WTC11 (cell line): ENCODE results near the gene TBC1D22A. TPM values are rescaled to one million over a fixed set of nuclear protein-coding genes. Genes with fewer than 3 reads are reported as not detected.

Experiments
- ATAC-seq: fragments of 200-7000 bp; cut with Tn5 transposase; 2 replicates; pipeline ENCODE4 v1.10.0; 2021; ENCODE audit warnings: mild to moderate bottlenecking, moderate library complexity
- CTCF ChIA-PET: fragments of 300-600 bp; sonication (Branson Sonifier 250); formaldehyde crosslinking; loops from one replicate; lab custom pipeline; 2021; ENCODE audit warnings: antibody characterized with exemption; lab: Charles Lee
- POLR2A ChIA-PET: fragments of 350-600 bp; sonication (Branson Sonifier 250); formaldehyde crosslinking; loops from one replicate; lab custom pipeline; 2021; ENCODE audit warnings: antibody characterized with exemption; lab: Charles Lee
- DNase-seq: peaks from one replicate; pipeline ENCODE4 v3.0.0; 2021; ENCODE audit warnings: low spot score
- H3K27ac Mint-ChIP-seq: 2 replicates; pipeline ENCODE4 v1.8.0; 2021; ENCODE audit warnings: mixed read lengths
- H3K27me3 Mint-ChIP-seq: 2 replicates; pipeline ENCODE4 v1.8.0; 2021; ENCODE audit warnings: low read depth, mild to moderate bottlenecking, moderate library complexity, mixed read lengths
- H3K36me3 Mint-ChIP-seq: 2 replicates; pipeline ENCODE4 v1.8.0; 2021; ENCODE audit warnings: mixed read lengths
- H3K4me1 Mint-ChIP-seq: 2 replicates; pipeline ENCODE4 v1.8.0; 2022; ENCODE audit warnings: mixed read lengths
- H3K4me3 Mint-ChIP-seq: 2 replicates; pipeline ENCODE4 v1.8.0; 2021; ENCODE audit warnings: mild to moderate bottlenecking, moderate library complexity, mixed read lengths
- H3K9me3 Mint-ChIP-seq: 2 replicates; pipeline ENCODE4 v1.8.0; 2021; ENCODE audit warnings: mixed read lengths
- AR ChIP-seq: fragments of 250-450 bp; sonication (Bioruptor Pico); IDR thresholded peaks from 2 replicates; pipeline ENCODE4 v1.9.0; 2021; ENCODE audit warnings: mild to moderate bottlenecking
- ARID4B ChIP-seq: sonication (generic); formaldehyde crosslinking; IDR thresholded peaks from 2 replicates; pipeline ENCODE4 v1.8.0; 2023; ENCODE audit warnings: missing genetic modification reagents, mild to moderate bottlenecking, borderline replicate concordance
- ATF2 ChIP-seq: sonication (generic); formaldehyde crosslinking; IDR thresholded peaks from 2 replicates; pipeline ENCODE4 v1.8.1; 2022; ENCODE audit warnings: low read depth, missing genetic modification reagents, borderline replicate concordance
- CDX4 ChIP-seq: fragments of 250-450 bp; sonication (Bioruptor Pico); IDR thresholded peaks from 2 replicates; pipeline ENCODE4 v1.9.0; 2021; ENCODE audit warnings: moderate library complexity, mild to moderate bottlenecking, inconsistent platforms, borderline replicate concordance
- ETV6 ChIP-seq: sonication (generic); formaldehyde crosslinking; IDR thresholded peaks from 2 replicates; pipeline ENCODE4 v1.8.1; 2022; ENCODE audit warnings: mild to moderate bottlenecking, missing genetic modification reagents
- FOXP1 ChIP-seq: sonication (generic); formaldehyde crosslinking; IDR thresholded peaks from 2 replicates; pipeline ENCODE4 v1.8.0; 2022; ENCODE audit warnings: missing genetic modification reagents, mild to moderate bottlenecking, moderate library complexity, borderline replicate concordance
- HMGA2 ChIP-seq: fragments of 250-450 bp; sonication (Bioruptor Pico); IDR thresholded peaks from 2 replicates; pipeline ENCODE4 v1.4.0; 2021; ENCODE audit warnings: mild to moderate bottlenecking, moderate library complexity
- JUN ChIP-seq: sonication (generic); formaldehyde crosslinking; IDR thresholded peaks from 2 replicates; pipeline ENCODE4 v1.8.0; 2023; ENCODE audit warnings: mild to moderate bottlenecking, missing genetic modification reagents
- KAT7 ChIP-seq: sonication (generic); formaldehyde crosslinking; IDR thresholded peaks from 2 replicates; pipeline ENCODE4 v1.8.1; 2023; ENCODE audit warnings: missing genetic modification reagents, mild to moderate bottlenecking, borderline replicate concordance
- MYBL2 ChIP-seq: sonication (generic); formaldehyde crosslinking; IDR thresholded peaks from 2 replicates; pipeline ENCODE4 v1.8.1; 2023; ENCODE audit warnings: mild to moderate bottlenecking, moderate library complexity, missing genetic modification reagents
- NR1H2 ChIP-seq: sonication (generic); formaldehyde crosslinking; IDR thresholded peaks from 2 replicates; pipeline ENCODE4 v1.9.0; 2021; ENCODE audit warnings: mild to moderate bottlenecking, moderate library complexity, missing genetic modification reagents
- PRRX2 ChIP-seq: fragments of 250-450 bp; sonication (Bioruptor Pico); IDR thresholded peaks from 2 replicates; pipeline ENCODE4 v1.8.0; 2021; ENCODE audit warnings: mild to moderate bottlenecking
- SMAD3 ChIP-seq: sonication (generic); formaldehyde crosslinking; IDR thresholded peaks from 2 replicates; pipeline ENCODE4 v1.8.0; 2022; ENCODE audit warnings: missing genetic modification reagents, mild to moderate bottlenecking, borderline replicate concordance
- TCF7 ChIP-seq: sonication (generic); formaldehyde crosslinking; IDR thresholded peaks from 2 replicates; pipeline ENCODE4 v1.8.0; 2022; ENCODE audit warnings: mild to moderate bottlenecking, low read depth, missing genetic modification reagents, moderate library complexity
- ZNF416 ChIP-seq: fragments of 250-450 bp; sonication (Bioruptor Pico); IDR thresholded peaks from 2 replicates; pipeline ENCODE4 v1.9.0; 2021; ENCODE audit warnings: mild to moderate bottlenecking, inconsistent platforms
- ZNF425 ChIP-seq: fragments of 250-450 bp; sonication (Bioruptor Pico); conservative IDR thresholded peaks from 2 replicates; pipeline ENCODE4 v1.9.0; 2021; ENCODE audit warnings: mild to moderate bottlenecking
- total RNA-seq: library from RNA; stranded (reverse); gene quantifications from 3 replicates; pipeline ENCODE4 v1.2.3, GENCODE V29; 2021
- TF ChIP-seq, protein P1 (sequence below): sonication (generic); formaldehyde crosslinking; IDR thresholded peaks from 2 replicates; pipeline ENCODE4 v1.8.1; 2023; ENCODE audit warnings: mild to moderate bottlenecking, moderate library complexity, missing genetic modification reagents
- TF ChIP-seq, protein P2 (sequence below): fragments of 250-450 bp; sonication (Bioruptor Pico); IDR thresholded peaks from 2 replicates; pipeline ENCODE4 v1.9.0; 2021; ENCODE audit warnings: mild to moderate bottlenecking, borderline replicate concordance

The TBC1D22A gene
- total RNA-seq, 1 experiment from 2014 or later: 18.1 TPM

- no peak for TF ChIP-seq ATF2 (CRISPR knock-in tag)
- no peak for TF ChIP-seq PRRX2
- no peak for TF ChIP-seq MYBL2 (CRISPR knock-in tag)
- TF ChIP-seq JUN: no peak
These were observed 213.7 kb downstream of the TBC1D22A start (continued) for GRCh38 chr22:46976143-46976542.

- Mint-ChIP-seq H3K36me3 (no peaks in the 10 kb centered on the region), H3K27ac (peak overlapping the region; percentile 36; the same call in 1 of the 2 replicates), H3K4me3 (no peak overlapping the region), H3K9me3 (no peaks in the 10 kb centered on the region), H3K4me1 (peaks cover 4% of the 10 kb centered on the region), H3K27me3 (no peaks in the 10 kb centered on the region)
- DNase-seq (no peak), ATAC-seq (no peak)
- ChIA-PET CTCF (interaction anchor here (1.2 kb wide), 1 partner anchor 36 kb away, joined by 3 read pairs; no protein-coding TSS in a partner anchor), POLR2A (no interaction called here)
- TF ChIP-seq NR1H2 (CRISPR knock-in tag): no peak
- TF ChIP-seq AR (CRISPR knock-in tag): no peak
- TF ChIP-seq ARID4B: no peak
- TF ChIP-seq, protein P1, sequence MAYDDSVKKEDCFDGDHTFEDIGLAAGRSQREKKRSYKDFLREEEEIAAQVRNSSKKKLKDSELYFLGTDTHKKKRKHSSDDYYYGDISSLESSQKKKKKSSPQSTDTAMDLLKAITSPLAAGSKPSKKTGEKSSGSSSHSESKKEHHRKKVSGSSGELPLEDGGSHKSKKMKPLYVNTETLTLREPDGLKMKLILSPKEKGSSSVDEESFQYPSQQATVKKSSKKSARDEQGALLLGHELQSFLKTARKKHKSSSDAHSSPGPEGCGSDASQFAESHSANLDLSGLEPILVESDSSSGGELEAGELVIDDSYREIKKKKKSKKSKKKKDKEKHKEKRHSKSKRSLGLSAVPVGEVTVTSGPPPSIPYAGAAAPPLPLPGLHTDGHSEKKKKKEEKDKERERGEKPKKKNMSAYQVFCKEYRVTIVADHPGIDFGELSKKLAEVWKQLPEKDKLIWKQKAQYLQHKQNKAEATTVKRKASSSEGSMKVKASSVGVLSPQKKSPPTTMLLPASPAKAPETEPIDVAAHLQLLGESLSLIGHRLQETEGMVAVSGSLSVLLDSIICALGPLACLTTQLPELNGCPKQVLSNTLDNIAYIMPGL: no peak
- no peak for TF ChIP-seq CDX4 (CRISPR knock-in tag)
- TF ChIP-seq KAT7 (CRISPR knock-in tag): no peak
- no peak for TF ChIP-seq SMAD3 (CRISPR knock-in tag)
- TF ChIP-seq HMGA2: no peak
- no peak for TF ChIP-seq ZNF425
- TF ChIP-seq MYBL2 (CRISPR knock-in tag): no peak
- no peak for TF ChIP-seq FOXP1
- TF ChIP-seq ZNF416: no peak
- TF ChIP-seq TCF7: no peak
- no peak for TF ChIP-seq ETV6 (CRISPR knock-in tag)
- TF ChIP-seq, protein P2, sequence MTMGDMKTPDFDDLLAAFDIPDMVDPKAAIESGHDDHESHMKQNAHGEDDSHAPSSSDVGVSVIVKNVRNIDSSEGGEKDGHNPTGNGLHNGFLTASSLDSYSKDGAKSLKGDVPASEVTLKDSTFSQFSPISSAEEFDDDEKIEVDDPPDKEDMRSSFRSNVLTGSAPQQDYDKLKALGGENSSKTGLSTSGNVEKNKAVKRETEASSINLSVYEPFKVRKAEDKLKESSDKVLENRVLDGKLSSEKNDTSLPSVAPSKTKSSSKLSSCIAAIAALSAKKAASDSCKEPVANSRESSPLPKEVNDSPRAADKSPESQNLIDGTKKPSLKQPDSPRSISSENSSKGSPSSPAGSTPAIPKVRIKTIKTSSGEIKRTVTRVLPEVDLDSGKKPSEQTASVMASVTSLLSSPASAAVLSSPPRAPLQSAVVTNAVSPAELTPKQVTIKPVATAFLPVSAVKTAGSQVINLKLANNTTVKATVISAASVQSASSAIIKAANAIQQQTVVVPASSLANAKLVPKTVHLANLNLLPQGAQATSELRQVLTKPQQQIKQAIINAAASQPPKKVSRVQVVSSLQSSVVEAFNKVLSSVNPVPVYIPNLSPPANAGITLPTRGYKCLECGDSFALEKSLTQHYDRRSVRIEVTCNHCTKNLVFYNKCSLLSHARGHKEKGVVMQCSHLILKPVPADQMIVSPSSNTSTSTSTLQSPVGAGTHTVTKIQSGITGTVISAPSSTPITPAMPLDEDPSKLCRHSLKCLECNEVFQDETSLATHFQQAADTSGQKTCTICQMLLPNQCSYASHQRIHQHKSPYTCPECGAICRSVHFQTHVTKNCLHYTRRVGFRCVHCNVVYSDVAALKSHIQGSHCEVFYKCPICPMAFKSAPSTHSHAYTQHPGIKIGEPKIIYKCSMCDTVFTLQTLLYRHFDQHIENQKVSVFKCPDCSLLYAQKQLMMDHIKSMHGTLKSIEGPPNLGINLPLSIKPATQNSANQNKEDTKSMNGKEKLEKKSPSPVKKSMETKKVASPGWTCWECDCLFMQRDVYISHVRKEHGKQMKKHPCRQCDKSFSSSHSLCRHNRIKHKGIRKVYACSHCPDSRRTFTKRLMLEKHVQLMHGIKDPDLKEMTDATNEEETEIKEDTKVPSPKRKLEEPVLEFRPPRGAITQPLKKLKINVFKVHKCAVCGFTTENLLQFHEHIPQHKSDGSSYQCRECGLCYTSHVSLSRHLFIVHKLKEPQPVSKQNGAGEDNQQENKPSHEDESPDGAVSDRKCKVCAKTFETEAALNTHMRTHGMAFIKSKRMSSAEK (CRISPR knock-in tag): no peak
These were observed 214.1 kb downstream of the TBC1D22A start for GRCh38 chr22:46976598-46976997.
